Esophagus muscularis mucosa (tissue), 3 donors: ENCODE data around the gene TSEN2.

Experiments used
- CTCF ChIP-seq, 3 experiments: fragments of 200-600 bp in 2 of 3; fragments of 450-650 bp in 1 of 3; sonication (generic) in 2 of 3; IDR thresholded peaks; one replicate each; pipeline ENCODE4 v1.5.1; 2017 to 2019; ENCODE audit warnings: antibody characterized with exemption in 3 of 3, mild to moderate bottlenecking in 2 of 3, moderate library complexity in 1 of 3
- POLR2A ChIP-seq: fragments of 450-650 bp; IDR thresholded peaks from one replicate; pipeline ENCODE4 v1.6.1; 2017; ENCODE audit warnings: antibody characterized with exemption, moderate library complexity, mild to moderate bottlenecking, low read depth

- TF ChIP-seq CTCF (IDR thresholded peaks at IDR 0.05) (no peak), POLR2A (no peak)
Measured at GRCh38 chr3:12522721-12523120, 38.4 kb downstream of the TSEN2 start.
